Measurements from ENCODE around the gene GMPS. TPM values are rescaled to one million over a fixed set of nuclear protein-coding genes. Genes with fewer than 3 reads are reported as not detected.

The GMPS gene
- total and polyA plus RNA-seq, 2 donors (not counting 3 experiments of a cell fraction or from before 2014, with no cell fraction given), result 18.7 to 67.5 TPM

- FAIRE-seq (no peak), DNase-seq (ENCODE audit: low read depth, low spot score) (no peak)
- BruUV-seq (replicated peaks), result no TSS peak
- Histone ChIP-seq H3K9ac (replicated peaks; ENCODE audit: extremely low read depth, insufficient read depth, low read length) (no peak overlapping the region), H3K27me3 (ENCODE audit: control insufficient read depth in 2 of 2, insufficient read depth in 2 of 2, low read length in 2 of 2) (no peaks in the 10 kb centered on the region), H3K4me2 (ENCODE audit: insufficient read depth, low read length) (no peak overlapping the region), H3K79me2 (ENCODE audit: control insufficient read depth, insufficient read depth, low read length) (no peaks in the 10 kb centered on the region), H3K9me1 (replicated peaks; ENCODE audit: control insufficient read depth, extremely low read depth, insufficient read depth, low read length) (no peaks in the 10 kb centered on the region), H3K4me1 (ENCODE audit: control insufficient read depth, extremely low read depth, insufficient read depth, low read length) (peaks cover 7% of the 10 kb centered on the region), H4K20me1 (replicated peaks; ENCODE audit: control insufficient read depth, extremely low read depth, insufficient read depth, low read length) (no peaks in the 10 kb centered on the region), H3K36me3 (ENCODE audit: control insufficient read depth in 2 of 2, extremely low read depth in 1 of 2, insufficient read depth in 2 of 2, low read length in 2 of 2) (peaks cover 2 to 3% of the 10 kb centered on the region in 2 experiments), H2AFZ (ENCODE audit: low read depth, low read length) (no peak overlapping the region), H3K27ac (ENCODE audit: insufficient read depth, low read depth, low read length) (no peak overlapping the region), H3K4me3 (replicated peaks in 1 of 3; ENCODE audit: insufficient read depth in 1 of 3, low read depth in 1 of 3, low read length in 3 of 3) (no peak overlapping the region), H3K9me3 (replicated peaks; ENCODE audit: control insufficient read depth, insufficient read depth, low read length) (no peaks in the 10 kb centered on the region)
- dilution Hi-C loops (cut with MboI; ENCODE audit: extremely low pct_ligation_motif_present, low sequenced_read_pairs), result no loop called here
- TF ChIP-seq EZH2 (IDR thresholded peaks at IDR 0.05; ENCODE audit: borderline replicate concordance, low read depth, low read length, severe bottlenecking), result no peak
- no peak for TF ChIP-seq CTCF (IDR thresholded peaks at IDR 0.05; ENCODE audit: extremely low read depth in 1 of 2, insufficient read depth in 1 of 2, low read depth in 1 of 2, low read length in 2 of 2)
- TF ChIP-seq JUN (IDR thresholded peaks at IDR 0.05; ENCODE audit: borderline replicate concordance, insufficient read depth, insufficient read length, low read depth), result no peak
- no peak for TF ChIP-seq POLR2A (IDR thresholded peaks at IDR 0.05; ENCODE audit: low read depth, low read length)
- TF ChIP-seq, protein P1, sequence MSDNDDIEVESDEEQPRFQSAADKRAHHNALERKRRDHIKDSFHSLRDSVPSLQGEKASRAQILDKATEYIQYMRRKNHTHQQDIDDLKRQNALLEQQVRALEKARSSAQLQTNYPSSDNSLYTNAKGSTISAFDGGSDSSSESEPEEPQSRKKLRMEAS (IDR thresholded peaks at IDR 0.05; ENCODE audit: insufficient read depth, insufficient read length), result no peak
- no peak for TF ChIP-seq MYC (IDR thresholded peaks at IDR 0.05; ENCODE audit: low read depth, low read length)
- no peak for TF ChIP-seq POLR2AphosphoS5 (IDR thresholded peaks at IDR 0.05; ENCODE audit: insufficient read depth, low read depth, low read length)
- no peak for TF ChIP-seq GATA2 (IDR thresholded peaks at IDR 0.05; ENCODE audit: insufficient read depth, insufficient read length, low read depth, low read length)
- no peak for TF ChIP-seq FOS (IDR thresholded peaks at IDR 0.05; ENCODE audit: borderline replicate concordance, insufficient read depth, low read length)
- CTCF ChIA-PET, result interaction anchor here (0.6 to 1.0 kb wide), 2 partner anchors 74 to 106 kb away, joined by 3 to 4 read pairs; partner anchors contain the start of gene C3orf33
- POLR2A ChIA-PET, result no interaction called here
- intact Hi-C loops (cut with micrococcal nuclease), result no loop called here
These were observed 41.6 kb downstream of the GMPS start for GRCh38 chr3:155912090-155912489.
